Measurements from ENCODE around the gene RBAK.
"Not testable (repeated sequence)": the region's sequence is repeated elsewhere in the genome, so short reads cannot be mapped to it uniquely, and the experiment has no call there.

RBAK gene

GRCh38 chr7:5051731-5052130 lies 6.1 kb downstream of the RBAK start:
- not testable (repeated sequence) for DNase-seq

- no peak for DNase-seq
Measured at GRCh38 chr7:5053175-5053574, 7.5 kb downstream of the RBAK start.

GRCh38 chr7:5063698-5064097 lies 18.0 kb downstream of the RBAK start:
- DNase-seq, result no peak

GRCh38 chr7:5064391-5065106 lies 18.9 kb downstream of the RBAK start:
- no peak for DNase-seq

GRCh38 chr7:5065107-5065407 lies 19.4 kb downstream of the RBAK start:
- no peak for DNase-seq

- DNase-seq, result no peak
Measured at GRCh38 chr7:5068521-5068920, 22.9 kb downstream of the RBAK start.

- no peak for DNase-seq
Measured at GRCh38 chr7:5070206-5070605, 24.5 kb downstream of the RBAK start.

- DNase-seq, result not testable (repeated sequence)
Measured at GRCh38 chr7:5075187-5075586, 29.5 kb downstream of the RBAK start.

- DNase-seq, result no peak
Measured at GRCh38 chr7:5077740-5078139, 32.1 kb downstream of the RBAK start.

- DNase-seq, result no peak
Measured at GRCh38 chr7:5082806-5083205, 37.1 kb downstream of the RBAK start.

- DNase-seq, result no peak
Measured at GRCh38 chr7:5083311-5083711, 37.7 kb downstream of the RBAK start.

GRCh38 chr7:5086256-5086655 lies 40.6 kb downstream of the RBAK start:
- DNase-seq, result no peak

- not testable (repeated sequence) for DNase-seq
Measured at GRCh38 chr7:5088228-5088833, 42.7 kb downstream of the RBAK start.

- no peak for DNase-seq
Measured at GRCh38 chr7:5088906-5089305, 43.2 kb downstream of the RBAK start.

GRCh38 chr7:5093948-5094347 lies 48.3 kb downstream of the RBAK start:
- no peak for DNase-seq

- no peak for DNase-seq
Measured at GRCh38 chr7:5094641-5095040, 49.0 kb downstream of the RBAK start.

- no peak for DNase-seq
Measured at GRCh38 chr7:5116359-5116758, 70.7 kb downstream of the RBAK start.

GRCh38 chr7:5117095-5117970 lies 71.7 kb downstream of the RBAK start:
- no peak for DNase-seq

All from effector CD4-positive, alpha-beta T cell (primary cell).